ENCODE results near the gene APOA4. TPM values are rescaled to one million over a fixed set of nuclear protein-coding genes. Genes with fewer than 3 reads are reported as not detected.

The APOA4 gene
- total and polyA plus RNA-seq, 2 of the 13 experiments (the other 11 are each of a cell fraction or from before 2014, with no cell fraction given): 3.8 to 7.2 TPM

DNA sequence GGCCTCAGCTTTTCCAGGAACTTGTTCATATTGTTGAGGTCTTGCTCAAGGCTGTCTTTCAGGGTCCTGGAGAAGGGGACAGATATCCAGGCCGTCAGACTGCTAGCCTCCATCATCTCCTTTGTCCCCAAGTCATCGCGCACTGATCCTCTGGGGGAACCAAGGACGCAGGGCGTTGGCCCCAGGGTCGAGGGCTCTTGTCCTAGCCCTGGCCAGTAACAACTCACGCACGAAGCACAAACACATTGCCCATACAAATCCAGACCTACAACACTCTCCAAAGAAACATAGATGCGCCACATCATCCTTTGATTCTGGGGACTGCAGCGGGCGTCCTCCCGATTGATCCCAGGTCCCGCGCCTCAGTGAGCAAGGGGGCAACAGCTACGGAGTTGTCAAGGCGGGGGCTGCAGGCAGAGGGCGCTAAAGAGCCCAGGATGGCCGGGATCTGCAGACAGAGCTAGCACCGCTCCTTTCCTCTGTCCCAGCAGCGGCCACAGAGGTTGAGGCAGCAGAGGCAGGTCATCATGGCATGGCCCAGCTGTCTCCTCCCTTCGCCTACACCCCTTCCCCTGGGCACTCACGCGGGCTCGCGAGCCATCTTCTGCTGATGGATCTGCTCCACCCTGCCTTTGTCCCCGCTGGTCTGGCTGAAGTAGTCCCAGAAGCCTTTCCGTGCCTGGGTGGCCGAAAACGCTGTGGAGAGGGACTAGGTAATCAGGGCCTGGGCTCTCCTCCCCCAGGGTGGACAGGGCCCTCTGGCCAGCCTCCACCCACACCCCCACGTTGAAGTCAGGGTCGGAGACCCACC lies 31.9 kb downstream of the APOA4 start (continued):
- TF ChIP-seq, protein P1, sequence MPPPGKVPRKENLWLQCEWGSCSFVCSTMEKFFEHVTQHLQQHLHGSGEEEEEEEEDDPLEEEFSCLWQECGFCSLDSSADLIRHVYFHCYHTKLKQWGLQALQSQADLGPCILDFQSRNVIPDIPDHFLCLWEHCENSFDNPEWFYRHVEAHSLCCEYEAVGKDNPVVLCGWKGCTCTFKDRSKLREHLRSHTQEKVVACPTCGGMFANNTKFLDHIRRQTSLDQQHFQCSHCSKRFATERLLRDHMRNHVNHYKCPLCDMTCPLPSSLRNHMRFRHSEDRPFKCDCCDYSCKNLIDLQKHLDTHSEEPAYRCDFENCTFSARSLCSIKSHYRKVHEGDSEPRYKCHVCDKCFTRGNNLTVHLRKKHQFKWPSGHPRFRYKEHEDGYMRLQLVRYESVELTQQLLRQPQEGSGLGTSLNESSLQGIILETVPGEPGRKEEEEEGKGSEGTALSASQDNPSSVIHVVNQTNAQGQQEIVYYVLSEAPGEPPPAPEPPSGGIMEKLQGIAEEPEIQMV (CRISPR knock-in tag; IDR thresholded peaks at IDR 0.05; ENCODE audit: low read depth): 0 out of 2 replicates have a peak, but pooled peaks have one; percentile 23
- TF ChIP-seq TCF7L2 (IDR thresholded peaks at IDR 0.05; ENCODE audit: low read depth, low read length): no peak
- TF ChIP-seq FOXC1 (CRISPR knock-in tag; IDR thresholded peaks at IDR 0.05; ENCODE audit: borderline replicate concordance): peak; percentile 59; the same call in 1 of the 2 replicates
- TF ChIP-seq ZFYVE20 (CRISPR knock-in tag; IDR thresholded peaks at IDR 0.05; ENCODE audit: borderline replicate concordance, low read depth): no peak
- TF ChIP-seq CBX5 (CRISPR knock-in tag; IDR thresholded peaks at IDR 0.05; ENCODE audit: borderline replicate concordance): peak; percentile 47; the same call in 1 of the 2 replicates
- TF ChIP-seq, protein P2, sequence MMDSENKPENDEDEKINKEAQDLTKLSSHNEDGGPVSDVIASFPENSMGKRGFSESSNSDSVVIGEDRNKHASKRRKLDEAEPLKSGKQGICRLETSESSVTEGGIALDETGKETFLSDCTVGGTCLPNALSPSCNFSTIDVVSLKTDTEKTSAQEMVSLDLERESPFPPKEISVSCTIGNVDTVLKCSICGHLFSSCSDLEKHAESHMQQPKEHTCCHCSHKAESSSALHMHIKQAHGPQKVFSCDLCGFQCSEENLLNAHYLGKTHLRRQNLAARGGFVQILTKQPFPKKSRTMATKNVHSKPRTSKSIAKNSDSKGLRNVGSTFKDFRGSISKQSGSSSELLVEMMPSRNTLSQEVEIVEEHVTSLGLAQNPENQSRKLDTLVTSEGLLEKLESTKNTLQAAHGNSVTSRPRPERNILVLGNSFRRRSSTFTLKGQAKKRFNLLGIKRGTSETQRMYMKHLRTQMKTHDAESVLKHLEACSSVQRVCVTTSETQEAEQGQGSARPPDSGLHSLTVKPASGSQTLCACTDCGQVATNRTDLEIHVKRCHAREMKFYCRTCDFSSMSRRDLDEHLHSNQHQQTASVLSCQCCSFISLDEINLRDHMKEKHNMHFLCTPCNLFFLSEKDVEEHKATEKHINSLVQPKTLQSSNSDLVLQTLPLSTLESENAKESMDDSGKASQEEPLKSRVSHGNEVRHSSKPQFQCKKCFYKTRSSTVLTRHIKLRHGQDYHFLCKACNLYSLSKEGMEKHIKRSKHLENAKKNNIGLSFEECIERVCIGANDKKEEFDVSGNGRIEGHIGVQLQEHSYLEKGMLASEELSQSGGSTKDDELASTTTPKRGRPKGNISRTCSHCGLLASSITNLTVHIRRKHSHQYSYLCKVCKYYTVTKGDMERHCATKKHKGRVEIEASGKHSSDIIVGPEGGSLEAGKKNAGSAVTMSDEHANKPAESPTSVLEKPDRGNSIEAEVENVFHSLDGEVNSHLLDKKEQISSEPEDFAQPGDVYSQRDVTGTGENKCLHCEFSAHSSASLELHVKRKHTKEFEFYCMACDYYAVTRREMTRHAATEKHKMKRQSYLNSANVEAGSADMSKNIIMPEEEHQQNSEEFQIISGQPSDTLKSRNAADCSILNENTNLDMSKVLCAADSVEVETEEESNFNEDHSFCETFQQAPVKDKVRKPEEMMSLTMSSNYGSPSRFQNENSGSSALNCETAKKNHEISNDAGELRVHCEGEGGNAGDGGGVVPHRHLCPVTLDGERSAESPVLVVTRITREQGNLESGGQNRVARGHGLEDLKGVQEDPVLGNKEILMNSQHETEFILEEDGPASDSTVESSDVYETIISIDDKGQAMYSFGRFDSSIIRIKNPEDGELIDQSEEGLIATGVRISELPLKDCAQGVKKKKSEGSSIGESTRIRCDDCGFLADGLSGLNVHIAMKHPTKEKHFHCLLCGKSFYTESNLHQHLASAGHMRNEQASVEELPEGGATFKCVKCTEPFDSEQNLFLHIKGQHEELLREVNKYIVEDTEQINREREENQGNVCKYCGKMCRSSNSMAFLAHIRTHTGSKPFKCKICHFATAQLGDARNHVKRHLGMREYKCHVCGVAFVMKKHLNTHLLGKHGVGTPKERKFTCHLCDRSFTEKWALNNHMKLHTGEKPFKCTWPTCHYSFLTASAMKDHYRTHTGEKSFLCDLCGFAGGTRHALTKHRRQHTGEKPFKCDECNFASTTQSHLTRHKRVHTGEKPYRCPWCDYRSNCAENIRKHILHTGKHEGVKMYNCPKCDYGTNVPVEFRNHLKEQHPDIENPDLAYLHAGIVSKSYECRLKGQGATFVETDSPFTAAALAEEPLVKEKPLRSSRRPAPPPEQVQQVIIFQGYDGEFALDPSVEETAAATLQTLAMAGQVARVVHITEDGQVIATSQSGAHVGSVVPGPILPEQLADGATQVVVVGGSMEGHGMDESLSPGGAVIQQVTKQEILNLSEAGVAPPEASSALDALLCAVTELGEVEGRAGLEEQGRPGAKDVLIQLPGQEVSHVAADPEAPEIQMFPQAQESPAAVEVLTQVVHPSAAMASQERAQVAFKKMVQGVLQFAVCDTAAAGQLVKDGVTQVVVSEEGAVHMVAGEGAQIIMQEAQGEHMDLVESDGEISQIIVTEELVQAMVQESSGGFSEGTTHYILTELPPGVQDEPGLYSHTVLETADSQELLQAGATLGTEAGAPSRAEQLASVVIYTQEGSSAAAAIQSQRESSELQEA (CRISPR knock-in tag; IDR thresholded peaks at IDR 0.05; ENCODE audit: not compliant biosample characterization): peak; percentile 65
- no peak; the same call in 1 of the 2 replicates for TF ChIP-seq ZNF614 (CRISPR knock-in tag; IDR thresholded peaks at IDR 0.05; ENCODE audit: borderline replicate concordance)
- TF ChIP-seq, protein P3, sequence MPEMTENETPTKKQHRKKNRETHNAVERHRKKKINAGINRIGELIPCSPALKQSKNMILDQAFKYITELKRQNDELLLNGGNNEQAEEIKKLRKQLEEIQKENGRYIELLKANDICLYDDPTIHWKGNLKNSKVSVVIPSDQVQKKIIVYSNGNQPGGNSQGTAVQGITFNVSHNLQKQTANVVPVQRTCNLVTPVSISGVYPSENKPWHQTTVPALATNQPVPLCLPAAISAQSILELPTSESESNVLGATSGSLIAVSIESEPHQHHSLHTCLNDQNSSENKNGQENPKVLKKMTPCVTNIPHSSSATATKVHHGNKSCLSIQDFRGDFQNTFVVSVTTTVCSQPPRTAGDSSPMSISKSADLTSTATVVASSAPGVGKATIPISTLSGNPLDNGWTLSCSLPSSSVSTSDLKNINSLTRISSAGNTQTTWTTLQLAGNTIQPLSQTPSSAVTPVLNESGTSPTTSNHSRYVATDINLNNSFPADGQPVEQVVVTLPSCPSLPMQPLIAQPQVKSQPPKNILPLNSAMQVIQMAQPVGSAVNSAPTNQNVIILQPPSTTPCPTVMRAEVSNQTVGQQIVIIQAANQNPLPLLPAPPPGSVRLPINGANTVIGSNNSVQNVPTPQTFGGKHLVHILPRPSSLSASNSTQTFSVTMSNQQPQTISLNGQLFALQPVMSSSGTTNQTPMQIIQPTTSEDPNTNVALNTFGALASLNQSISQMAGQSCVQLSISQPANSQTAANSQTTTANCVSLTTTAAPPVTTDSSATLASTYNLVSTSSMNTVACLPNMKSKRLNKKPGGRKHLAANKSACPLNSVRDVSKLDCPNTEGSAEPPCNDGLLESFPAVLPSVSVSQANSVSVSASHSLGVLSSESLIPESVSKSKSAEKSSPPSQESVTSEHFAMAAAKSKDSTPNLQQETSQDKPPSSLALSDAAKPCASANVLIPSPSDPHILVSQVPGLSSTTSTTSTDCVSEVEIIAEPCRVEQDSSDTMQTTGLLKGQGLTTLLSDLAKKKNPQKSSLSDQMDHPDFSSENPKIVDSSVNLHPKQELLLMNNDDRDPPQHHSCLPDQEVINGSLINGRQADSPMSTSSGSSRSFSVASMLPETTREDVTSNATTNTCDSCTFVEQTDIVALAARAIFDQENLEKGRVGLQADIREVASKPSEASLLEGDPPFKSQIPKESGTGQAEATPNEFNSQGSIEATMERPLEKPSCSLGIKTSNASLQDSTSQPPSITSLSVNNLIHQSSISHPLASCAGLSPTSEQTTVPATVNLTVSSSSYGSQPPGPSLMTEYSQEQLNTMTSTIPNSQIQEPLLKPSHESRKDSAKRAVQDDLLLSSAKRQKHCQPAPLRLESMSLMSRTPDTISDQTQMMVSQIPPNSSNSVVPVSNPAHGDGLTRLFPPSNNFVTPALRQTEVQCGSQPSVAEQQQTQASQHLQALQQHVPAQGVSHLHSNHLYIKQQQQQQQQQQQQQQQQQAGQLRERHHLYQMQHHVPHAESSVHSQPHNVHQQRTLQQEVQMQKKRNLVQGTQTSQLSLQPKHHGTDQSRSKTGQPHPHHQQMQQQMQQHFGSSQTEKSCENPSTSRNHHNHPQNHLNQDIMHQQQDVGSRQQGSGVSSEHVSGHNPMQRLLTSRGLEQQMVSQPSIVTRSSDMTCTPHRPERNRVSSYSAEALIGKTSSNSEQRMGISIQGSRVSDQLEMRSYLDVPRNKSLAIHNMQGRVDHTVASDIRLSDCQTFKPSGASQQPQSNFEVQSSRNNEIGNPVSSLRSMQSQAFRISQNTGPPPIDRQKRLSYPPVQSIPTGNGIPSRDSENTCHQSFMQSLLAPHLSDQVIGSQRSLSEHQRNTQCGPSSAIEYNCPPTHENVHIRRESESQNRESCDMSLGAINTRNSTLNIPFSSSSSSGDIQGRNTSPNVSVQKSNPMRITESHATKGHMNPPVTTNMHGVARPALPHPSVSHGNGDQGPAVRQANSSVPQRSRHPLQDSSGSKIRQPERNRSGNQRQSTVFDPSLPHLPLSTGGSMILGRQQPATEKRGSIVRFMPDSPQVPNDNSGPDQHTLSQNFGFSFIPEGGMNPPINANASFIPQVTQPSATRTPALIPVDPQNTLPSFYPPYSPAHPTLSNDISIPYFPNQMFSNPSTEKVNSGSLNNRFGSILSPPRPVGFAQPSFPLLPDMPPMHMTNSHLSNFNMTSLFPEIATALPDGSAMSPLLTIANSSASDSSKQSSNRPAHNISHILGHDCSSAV (CRISPR knock-in tag; IDR thresholded peaks at IDR 0.05; ENCODE audit: borderline replicate concordance): no peak
- no peak for TF ChIP-seq JUNB (CRISPR knock-in tag; IDR thresholded peaks at IDR 0.05; ENCODE audit: borderline replicate concordance)

All from HepG2 (cell line).